ENCODE data around the gene LTA.

DNA sequence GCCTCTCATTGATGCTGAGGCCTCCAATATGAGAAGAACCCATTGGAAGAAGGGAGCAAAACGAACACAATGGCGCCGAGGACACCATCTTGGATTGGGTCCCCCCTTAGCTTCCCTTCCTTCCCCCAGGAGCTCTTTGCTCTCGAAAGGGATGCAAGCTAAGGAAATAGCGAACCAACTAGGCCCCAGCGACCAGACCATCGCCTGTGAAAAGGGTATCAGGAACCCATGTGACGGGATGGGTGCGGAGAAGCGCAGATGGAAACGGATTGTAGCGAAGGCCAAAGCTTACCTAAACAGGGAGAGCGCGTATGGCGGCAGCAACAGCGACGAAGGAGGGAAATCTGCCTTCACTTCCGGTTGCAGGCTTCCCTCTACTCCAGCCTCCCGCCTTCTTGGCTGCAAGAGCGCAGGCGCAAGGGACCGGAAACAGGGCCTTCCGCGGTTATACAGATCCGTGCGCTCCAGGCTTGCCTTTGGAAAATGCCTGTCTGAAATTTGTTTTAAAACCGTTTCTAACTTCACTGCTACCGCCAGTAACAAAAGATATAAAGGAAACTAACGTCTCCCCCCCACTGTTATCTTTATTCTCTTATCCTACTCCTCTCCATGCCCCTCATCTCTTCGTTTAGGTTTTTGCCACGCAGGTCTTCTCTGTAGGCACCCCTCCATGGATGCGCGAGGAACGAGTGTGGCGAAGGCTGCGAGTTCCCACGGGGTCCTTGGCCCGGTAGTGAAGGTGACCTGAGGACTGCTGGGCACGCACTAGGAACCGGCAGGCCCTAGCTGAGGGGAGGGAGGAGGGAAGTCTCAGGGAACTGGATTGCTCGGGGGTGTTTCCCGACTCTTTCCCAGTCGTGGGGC, 30.2 kb upstream of the LTA start, which contains the start of gene DDX39B:
- TF ChIP-seq, protein P1, sequence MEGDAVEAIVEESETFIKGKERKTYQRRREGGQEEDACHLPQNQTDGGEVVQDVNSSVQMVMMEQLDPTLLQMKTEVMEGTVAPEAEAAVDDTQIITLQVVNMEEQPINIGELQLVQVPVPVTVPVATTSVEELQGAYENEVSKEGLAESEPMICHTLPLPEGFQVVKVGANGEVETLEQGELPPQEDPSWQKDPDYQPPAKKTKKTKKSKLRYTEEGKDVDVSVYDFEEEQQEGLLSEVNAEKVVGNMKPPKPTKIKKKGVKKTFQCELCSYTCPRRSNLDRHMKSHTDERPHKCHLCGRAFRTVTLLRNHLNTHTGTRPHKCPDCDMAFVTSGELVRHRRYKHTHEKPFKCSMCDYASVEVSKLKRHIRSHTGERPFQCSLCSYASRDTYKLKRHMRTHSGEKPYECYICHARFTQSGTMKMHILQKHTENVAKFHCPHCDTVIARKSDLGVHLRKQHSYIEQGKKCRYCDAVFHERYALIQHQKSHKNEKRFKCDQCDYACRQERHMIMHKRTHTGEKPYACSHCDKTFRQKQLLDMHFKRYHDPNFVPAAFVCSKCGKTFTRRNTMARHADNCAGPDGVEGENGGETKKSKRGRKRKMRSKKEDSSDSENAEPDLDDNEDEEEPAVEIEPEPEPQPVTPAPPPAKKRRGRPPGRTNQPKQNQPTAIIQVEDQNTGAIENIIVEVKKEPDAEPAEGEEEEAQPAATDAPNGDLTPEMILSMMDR (conservative IDR thresholded peaks at IDR 0.05 in 1 of 2, IDR thresholded peaks at IDR 0.05 in 1 of 2; ENCODE audit: low read depth in 1 of 2, low read length in 2 of 2) = no peak
- no peak for TF ChIP-seq EZH2 (IDR thresholded peaks at IDR 0.05; ENCODE audit: low read length, missing control alignments)

Measured in fibroblast of lung (primary cell).